T1000 (cell line): ENCODE data around the gene STK11.

Experiments
- DNase-seq: peaks from one replicate; lab custom pipeline; 2025; ENCODE audit warnings: mixed read lengths; lab: John Stamatoyannopoulos, UW

STK11 gene

GRCh38 chr19:1262623-1263123 is 57.1 kb downstream of the STK11 start:
- DNase-seq: no peak

- no peak for DNase-seq
Measured at GRCh38 chr19:1263188-1263587, 57.6 kb downstream of the STK11 start.

- peak; percentile 95 for DNase-seq
Measured at GRCh38 chr19:1264801-1265614, 59.4 kb downstream of the STK11 start.

GRCh38 chr19:1265615-1266128 is 60.1 kb downstream of the STK11 start:
- DNase-seq: peak; percentile 97

- peak; percentile 92 for DNase-seq
Measured at GRCh38 chr19:1266129-1266915, 60.7 kb downstream of the STK11 start.

GRCh38 chr19:1266916-1267476 is 61.4 kb downstream of the STK11 start:
- peak; percentile 84 for DNase-seq

GRCh38 chr19:1267477-1268225 is 62.1 kb downstream of the STK11 start:
- DNase-seq: no peak

GRCh38 chr19:1268226-1269064 is 62.9 kb downstream of the STK11 start:
- no peak for DNase-seq

GRCh38 chr19:1269065-1269477 is 63.5 kb downstream of the STK11 start, which contains the start of gene CIRBP:
TSS of gene CIRBP (plus strand) at chr19:1269332. CDS start at chr19:1270934, 1,602 bp downstream.
- peak; percentile 99 for DNase-seq

- DNase-seq: peak; percentile 90
Measured at GRCh38 chr19:1269478-1270212, 64.1 kb downstream of the STK11 start.

GRCh38 chr19:1270213-1270853 is 64.8 kb downstream of the STK11 start:
- DNase-seq: no peak

- no peak for DNase-seq
Measured at GRCh38 chr19:1270854-1271527, 65.4 kb downstream of the STK11 start.

- no peak for DNase-seq
Measured at GRCh38 chr19:1271528-1272422, 66.2 kb downstream of the STK11 start.

- no peak for DNase-seq
Measured at GRCh38 chr19:1272423-1273262, 67.1 kb downstream of the STK11 start.

GRCh38 chr19:1273263-1274041 is 67.9 kb downstream of the STK11 start:
- DNase-seq: no peak
